ENCODE results near the gene SLC9A6. TPM values are rescaled to one million over a fixed set of nuclear protein-coding genes. Genes with fewer than 3 reads are reported as not detected.

Gene SLC9A6
- total and polyA plus RNA-seq, 9 of the 15 experiments (the other 6 are each of a cell fraction or from before 2014, with no cell fraction given), result 3.7 to 13.9 (median 9.9) TPM

GRCh38 chrX:136039968-136040367 is 54.7 kb downstream of the SLC9A6 start:
- Histone ChIP-seq H3K27me3 (ENCODE audit: control insufficient read depth in 2 of 2, insufficient read depth in 2 of 2, low read length in 2 of 2) (no peaks in the 10 kb centered on the region), H3K9ac (ENCODE audit: insufficient read depth in 1 of 2, low read depth in 2 of 2, low read length in 2 of 2) (no peak overlapping the region), H3K9me1 (ENCODE audit: control insufficient read depth, insufficient read depth, low read length) (no peaks in the 10 kb centered on the region), H2AFZ (ENCODE audit: low read depth, low read length) (no peak overlapping the region), H3K9me3 (replicated peaks; ENCODE audit: control insufficient read depth, insufficient read depth, low read depth, low read length) (no peaks in the 10 kb centered on the region), H3K4me1 (replicated peaks in 1 of 2; ENCODE audit: control insufficient read depth in 2 of 2, insufficient read depth in 2 of 2, low read length in 2 of 2) (no peaks in the 10 kb centered on the region), H3K4me3 (no peak overlapping the region), H3K27ac (ENCODE audit: extremely low read depth, low read depth, low read length) (no peak overlapping the region), H3K36me3 (ENCODE audit: control insufficient read depth, insufficient read depth, low read length) (peaks cover 10% of the 10 kb centered on the region; the same call in 2 of the 3 replicates), H3K79me2 (ENCODE audit: control insufficient read depth, insufficient read depth, low read length) (no peaks in the 10 kb centered on the region), H3K4me2 (ENCODE audit: insufficient read depth, low read length) (no peak overlapping the region), H4K20me1 (replicated peaks; ENCODE audit: control insufficient read depth, insufficient read depth, low read length) (no peaks in the 10 kb centered on the region)
- BruUV-seq (replicated peaks), result no TSS peak
- WGBS (ENCODE audit: insufficient coverage, low coverage, missing lambda C conversion rate), result 81% methylated on average over 7 of the region's 7 CpGs
- ATAC-seq (no peak), DNase-seq (ENCODE audit: extremely low read depth in 1 of 4, low spot score in 3 of 4) (no peak), FAIRE-seq (no peak)
- in situ Hi-C loops (cut with MboI) (loop anchor here (25.0 kb wide), 2 partner anchors 122 to 647 kb away; no protein-coding TSS in a partner anchor), intact Hi-C loops (cut with micrococcal nuclease) (loop anchor here (10.0 kb wide), 1 partner anchor 655 kb away; no protein-coding TSS in a partner anchor)
- CTCF ChIA-PET (ENCODE audit: low intra/inter-chr PET ratio), result no interaction called here
- POLR2A ChIA-PET, result no interaction called here
- no peak for TF ChIP-seq DEAF1 (CRISPR knock-in tag; IDR thresholded peaks at IDR 0.05)
- no peak for TF ChIP-seq ZNF778 (CRISPR knock-in tag; IDR thresholded peaks at IDR 0.05)
- no peak for TF ChIP-seq EP400 (IDR thresholded peaks at IDR 0.05)
- no peak for TF ChIP-seq SRSF9 (IDR thresholded peaks at IDR 0.05; ENCODE audit: borderline replicate concordance, low read depth, low read length)
- no peak for TF ChIP-seq ZFP30 (CRISPR knock-in tag; IDR thresholded peaks at IDR 0.05; ENCODE audit: borderline replicate concordance)
- no peak for TF ChIP-seq USF1 (CRISPR knock-in tag; IDR thresholded peaks at IDR 0.05)
- no peak for TF ChIP-seq CEBPZ (IDR thresholded peaks at IDR 0.05; ENCODE audit: borderline replicate concordance, low read depth, low read length)
- no peak for TF ChIP-seq TSC22D4 (tag; IDR thresholded peaks at IDR 0.05)
- no peak for TF ChIP-seq HOMEZ (CRISPR knock-in tag; IDR thresholded peaks at IDR 0.05)
- no peak for TF ChIP-seq SMAD3 (CRISPR knock-in tag; conservative IDR thresholded peaks at IDR 0.05)
- TF ChIP-seq JUND (IDR thresholded peaks at IDR 0.05; ENCODE audit: borderline replicate concordance, low read depth, low read length), result no peak
- no peak for TF ChIP-seq JUND (tag; IDR thresholded peaks at IDR 0.05; ENCODE audit: borderline replicate concordance, low read depth, low read length)
- TF ChIP-seq ELK3 (CRISPR knock-in tag; IDR thresholded peaks at IDR 0.05), result no peak
- TF ChIP-seq ZNF79 (CRISPR knock-in tag; IDR thresholded peaks at IDR 0.05; ENCODE audit: low read depth), result no peak

Data from K562 (cell line).